DOHH2 (cell line): ENCODE data around the gene CCDC85C.
"Not testable (repeated sequence)": the region's sequence is repeated elsewhere in the genome, so short reads cannot be mapped to it uniquely, and the experiment has no call there.

ENCODE experiments used
- H3F3A ChIP-seq: fragments of 200-600 bp; sonication (generic), shearing (Covaris generic); 2 replicates; pipeline ENCODE4 v1.6.0; 2016; ENCODE audit warnings: antibody characterized with exemption, mild to moderate bottlenecking; ENCODE audit not compliant: control insufficient read depth, insufficient read depth
- H3K27ac ChIP-seq: fragments of 200-600 bp; sonication (generic); 2 replicates; pipeline ENCODE4 v1.5.1; 2014; ENCODE audit warnings: low read depth, mild to moderate bottlenecking, low read length, moderate library complexity
- H3K27me3 ChIP-seq: fragments of 200-600 bp; sonication (generic); 2 replicates; pipeline ENCODE4 v1.6.1; 2014; ENCODE audit warnings: mild to moderate bottlenecking, low read length, mixed read lengths; ENCODE audit not compliant: control insufficient read depth
- H3K36me3 ChIP-seq: fragments of 200-600 bp; sonication (generic); 2 replicates; pipeline ENCODE4 v1.6.1; 2014; ENCODE audit warnings: mild to moderate bottlenecking, low read length, moderate library complexity, mixed read lengths; ENCODE audit not compliant: control insufficient read depth
- H3K4me1 ChIP-seq: fragments of 200-600 bp; sonication (generic); 2 replicates; pipeline ENCODE4 v1.6.1; 2014; ENCODE audit warnings: mild to moderate bottlenecking, low read length, mixed read lengths; ENCODE audit not compliant: control insufficient read depth
- H3K4me2 ChIP-seq: fragments of 200-600 bp; sonication (generic); 2 replicates; pipeline ENCODE4 v1.6.0; 2014; ENCODE audit warnings: mild to moderate bottlenecking, low read length, moderate library complexity
- H3K4me3 ChIP-seq: fragments of 200-600 bp; sonication (generic); 2 replicates; pipeline ENCODE4 v1.5.1; 2014; ENCODE audit warnings: mild to moderate bottlenecking, low read length, mixed read lengths
- H3K79me2 ChIP-seq: fragments of 200-600 bp; sonication (generic); 2 replicates; pipeline ENCODE4 v1.6.1; 2014; ENCODE audit warnings: mild to moderate bottlenecking, low read length, mixed read lengths; ENCODE audit not compliant: control insufficient read depth
- H3K9me2 ChIP-seq: fragments of 200-600 bp; sonication (generic); replicated peaks from 2 replicates; pipeline ENCODE4 v1.6.1; 2014; ENCODE audit warnings: mild to moderate bottlenecking, low read length, mixed read lengths; ENCODE audit not compliant: control insufficient read depth
- H3K9me3 ChIP-seq: fragments of 200-600 bp; sonication (generic); 2 replicates; pipeline ENCODE4 v1.6.1; 2014; ENCODE audit warnings: antibody characterized with exemption, low read length, mixed read lengths; ENCODE audit not compliant: control insufficient read depth, insufficient read depth
- H4K20me1 ChIP-seq: fragments of 200-600 bp; sonication (generic); 2 replicates; pipeline ENCODE4 v1.6.0; 2014; ENCODE audit warnings: low read depth, mild to moderate bottlenecking, antibody characterized with exemption, low read length, moderate library complexity; ENCODE audit not compliant: control insufficient read depth, insufficient read depth
- CTCF ChIP-seq: fragments of 200-600 bp; sonication (generic); IDR thresholded peaks from one replicate; pipeline ENCODE4 v1.5.1; 2014; ENCODE audit warnings: antibody characterized with exemption, mild to moderate bottlenecking, low read depth, low read length; ENCODE audit not compliant: poor library complexity, severe bottlenecking
- EZH2phosphoT487 ChIP-seq: fragments of 200-600 bp; sonication (generic); IDR thresholded peaks from 2 replicates; pipeline ENCODE4 v1.6.1; 2017; ENCODE audit warnings: borderline replicate concordance, mild to moderate bottlenecking, antibody characterized with exemption, low read length, moderate library complexity, mixed read lengths

The CCDC85C gene

GRCh38 chr14:99644035-99644587, 40.1 kb upstream of the CCDC85C start:
- H3K27me3 ChIP-seq = no peaks in the 10 kb centered on the region
- no peak overlapping the region for H3K27ac ChIP-seq
- no peaks in the 10 kb centered on the region for H3K36me3 ChIP-seq
- no peaks in the 10 kb centered on the region for H3K9me3 ChIP-seq
- no peaks in the 10 kb centered on the region for H3K79me2 ChIP-seq
- TF ChIP-seq CTCF = no peak
- no peak for TF ChIP-seq EZH2phosphoT487
- H3K9me2 ChIP-seq = no peaks in the 10 kb centered on the region
- H3K4me2 ChIP-seq = no peak overlapping the region
- H3K4me3 ChIP-seq = no peak overlapping the region
- no peaks in the 10 kb centered on the region for H3F3A ChIP-seq
- no peaks in the 10 kb centered on the region for H3K4me1 ChIP-seq
- no peaks in the 10 kb centered on the region for H4K20me1 ChIP-seq

GRCh38 chr14:99643343-99643742, 39.3 kb upstream of the CCDC85C start:
- Histone ChIP-seq H3K4me1 (no peaks in the 10 kb centered on the region), H3F3A (no peaks in the 10 kb centered on the region), H3K27me3 (no peaks in the 10 kb centered on the region), H3K27ac (no peak overlapping the region), H3K9me2 (no peaks in the 10 kb centered on the region), H3K9me3 (no peaks in the 10 kb centered on the region), H3K36me3 (no peaks in the 10 kb centered on the region), H3K79me2 (no peaks in the 10 kb centered on the region), H3K4me2 (no peak overlapping the region), H4K20me1 (no peaks in the 10 kb centered on the region), H3K4me3 (no peak overlapping the region)
- TF ChIP-seq CTCF (no peak), EZH2phosphoT487 (no peak)

GRCh38 chr14:99642771-99643170, 38.8 kb upstream of the CCDC85C start:
- H3K9me2 ChIP-seq, H3F3A ChIP-seq, H3K27me3 ChIP-seq, H3K79me2 ChIP-seq, H3K9me3 ChIP-seq, H3K36me3 ChIP-seq, H4K20me1 ChIP-seq, H3K4me2 ChIP-seq, H3K4me1 ChIP-seq, H3K4me3 ChIP-seq, H3K27ac ChIP-seq: not testable (repeated sequence)

GRCh38 chr14:99637624-99638023, 33.6 kb upstream of the CCDC85C start:
- no peak overlapping the region for H3K27ac ChIP-seq
- no peaks in the 10 kb centered on the region for H3K36me3 ChIP-seq
- no peaks in the 10 kb centered on the region for H3K27me3 ChIP-seq
- H3K9me3 ChIP-seq = no peaks in the 10 kb centered on the region
- no peaks in the 10 kb centered on the region for H3K79me2 ChIP-seq
- no peak overlapping the region for H3K4me3 ChIP-seq
- TF ChIP-seq CTCF = no peak
- TF ChIP-seq EZH2phosphoT487 = no peak
- H3F3A ChIP-seq = no peaks in the 10 kb centered on the region
- H3K9me2 ChIP-seq = no peaks in the 10 kb centered on the region
- H3K4me2 ChIP-seq = no peak overlapping the region
- H3K4me1 ChIP-seq = no peaks in the 10 kb centered on the region
- H4K20me1 ChIP-seq = no peaks in the 10 kb centered on the region
